GM23338 (cell line): ENCODE results near the gene CDK1. TPM values are rescaled to one million over a fixed set of nuclear protein-coding genes. Genes with fewer than 3 reads are reported as not detected.

Experiments used
- ATAC-seq: fragments of 200-7000 bp; cut with Tn5 transposase; 3 replicates; pipeline ENCODE4 v1.9.1; 2020
- DNase-seq: peaks from one replicate; pipeline ENCODE4 v3.0.0-alpha.2; 2015; ENCODE audit warnings: low spot score
- H2AFZ ChIP-seq: fragments of 200-600 bp; sonication (generic); 2 replicates; pipeline ENCODE4 v1.8.0; 2016; ENCODE audit warnings: antibody characterized with exemption, mild to moderate bottlenecking, moderate library complexity
- H3F3A ChIP-seq: fragments of 200-600 bp; sonication (generic); replicated peaks from 2 replicates; pipeline ENCODE4 v1.8.0; 2017; ENCODE audit warnings: antibody characterized with exemption, mixed run types, low read depth
- H3K27ac ChIP-seq: fragments of 200-600 bp; sonication (generic); 2 replicates; pipeline ENCODE4 v1.6.1; 2016; ENCODE audit warnings: low read depth
- H3K27me3 ChIP-seq: fragments of 200-600 bp; sonication (generic); 2 replicates; pipeline ENCODE4 v1.8.0; 2016; ENCODE audit warnings: mild to moderate bottlenecking, mixed run types, moderate library complexity; ENCODE audit not compliant: insufficient read depth
- H3K36me3 ChIP-seq: fragments of 200-600 bp; sonication (generic); 2 replicates; pipeline ENCODE4 v1.8.0; 2016; ENCODE audit warnings: mild to moderate bottlenecking; ENCODE audit not compliant: insufficient read depth
- H3K4me1 ChIP-seq: fragments of 200-600 bp; sonication (generic); 2 replicates; pipeline ENCODE4 v1.8.0; 2016; ENCODE audit warnings: mild to moderate bottlenecking, moderate library complexity; ENCODE audit not compliant: insufficient read depth
- H3K4me2 ChIP-seq: fragments of 200-600 bp; sonication (generic); 2 replicates; pipeline ENCODE4 v1.7.1; 2017; ENCODE audit warnings: mixed run types
- H3K4me3 ChIP-seq: fragments of 200-600 bp; sonication (generic); 2 replicates; pipeline ENCODE4 v1.6.1; 2016; ENCODE audit warnings: mixed run types
- H3K79me2 ChIP-seq: fragments of 200-600 bp; sonication (generic); replicated peaks from 2 replicates; pipeline ENCODE4 v1.8.0; 2017; ENCODE audit warnings: mild to moderate bottlenecking; ENCODE audit not compliant: insufficient read depth
- H3K9me2 ChIP-seq: fragments of 200-600 bp; sonication (generic); 2 replicates; pipeline ENCODE4 v1.8.0; 2017; ENCODE audit not compliant: insufficient read depth
- H4K20me1 ChIP-seq: fragments of 200-600 bp; sonication (generic); replicated peaks from 2 replicates; pipeline ENCODE4 v1.8.0; 2017; ENCODE audit warnings: mild to moderate bottlenecking; ENCODE audit not compliant: insufficient read depth
- H3K27ac Mint-ChIP-seq: 2 replicates; pipeline ENCODE4 v1.8.0; 2020; ENCODE audit warnings: inconsistent platforms, mild to moderate bottlenecking, moderate library complexity, mixed read lengths
- H3K27me3 Mint-ChIP-seq: 3 replicates; pipeline ENCODE4 v1.8.0; 2022; ENCODE audit warnings: low read depth, mild to moderate bottlenecking, moderate library complexity, mixed read lengths, inconsistent platforms; ENCODE audit not compliant: insufficient read depth, poor library complexity
- H3K36me3 Mint-ChIP-seq: 3 replicates; pipeline ENCODE4 v1.8.0; 2021; ENCODE audit warnings: low read depth, mild to moderate bottlenecking, inconsistent platforms, moderate library complexity, mixed read lengths
- H3K4me1 Mint-ChIP-seq: 3 replicates; pipeline ENCODE4 v1.8.0; 2020; ENCODE audit warnings: mild to moderate bottlenecking, inconsistent platforms, mixed read lengths
- H3K4me3 Mint-ChIP-seq: 3 replicates; pipeline ENCODE4 v1.8.0; 2021; ENCODE audit warnings: moderate library complexity, mild to moderate bottlenecking, inconsistent platforms, mixed read lengths
- H3K9me3 Mint-ChIP-seq: 3 replicates; pipeline ENCODE4 v1.8.0; 2020; ENCODE audit warnings: moderate library complexity, mild to moderate bottlenecking, inconsistent platforms, mixed read lengths
- CREB1 ChIP-seq: fragments of 250-450 bp; sonication (Bioruptor Pico); IDR thresholded peaks from 2 replicates; pipeline ENCODE4 v1.5.0; 2020; ENCODE audit warnings: low read depth, mild to moderate bottlenecking, moderate library complexity
- EZH2 ChIP-seq: fragments of 200-600 bp; sonication (generic); IDR thresholded peaks from one replicate; pipeline ENCODE4 v1.8.0; 2017; ENCODE audit warnings: antibody characterized with exemption, mild to moderate bottlenecking, low read depth; ENCODE audit not compliant: unreplicated experiment
- EZH2phosphoT487 ChIP-seq: fragments of 200-600 bp; sonication (generic); IDR thresholded peaks from one replicate; pipeline ENCODE4 v1.8.1; 2018; ENCODE audit warnings: antibody characterized with exemption; ENCODE audit not compliant: unreplicated experiment
- JUNB ChIP-seq: IDR thresholded peaks from one replicate; pipeline ENCODE4 v1.6.1; 2016; ENCODE audit warnings: antibody characterized with exemption; ENCODE audit not compliant: unreplicated experiment
- NANOG ChIP-seq: IDR thresholded peaks from 2 replicates; pipeline ENCODE4 v1.6.1; 2016; ENCODE audit warnings: antibody characterized with exemption, borderline replicate concordance
- POLR2AphosphoS5 ChIP-seq: IDR thresholded peaks from 2 replicates; pipeline ENCODE4 v1.6.1; 2016; ENCODE audit warnings: antibody characterized with exemption, low read depth
- STAT1 ChIP-seq: IDR thresholded peaks from one replicate; pipeline ENCODE4 v1.6.1; 2016; ENCODE audit warnings: antibody characterized with exemption; ENCODE audit not compliant: unreplicated experiment
- ZNF114 ChIP-seq: fragments of 250-450 bp; sonication (Bioruptor Pico); IDR thresholded peaks from 2 replicates; pipeline ENCODE4 v1.5.0; 2020; ENCODE audit warnings: mild to moderate bottlenecking, moderate library complexity
- ZNF331 ChIP-seq: fragments of 250-450 bp; sonication (Bioruptor Pico); IDR thresholded peaks from 2 replicates; pipeline ENCODE4 v1.5.0; 2020; ENCODE audit warnings: low read depth, mild to moderate bottlenecking, moderate library complexity
- polyA plus RNA-seq: library from polyadenylated mRNA; unstranded; fragments of >200 nt; fragmentation: Nextera tagmentation; extraction: Ambion mirVana; gene quantifications from 2 replicates; pipeline ENCODE4 v1.2.1, GENCODE V29; 2016
- total RNA-seq: library from RNA; depleted of rRNA; stranded (reverse); fragments of >200 nt; shearing (Covaris generic); gene quantifications from 2 replicates; pipeline ENCODE4 v1.2.3, GENCODE V29; 2014
- TF ChIP-seq, protein P1 (sequence below): fragments of 250-450 bp; sonication (Bioruptor Pico); IDR thresholded peaks from 2 replicates; pipeline ENCODE4 v1.5.0; 2020; ENCODE audit warnings: mild to moderate bottlenecking, moderate library complexity
- TF ChIP-seq, protein P2 (sequence below): IDR thresholded peaks from one replicate; pipeline ENCODE4 v1.6.1; 2018; ENCODE audit warnings: antibody characterized with exemption; ENCODE audit not compliant: unreplicated experiment
- TF ChIP-seq, protein P3 (sequence below): IDR thresholded peaks from 2 replicates; pipeline ENCODE4 v1.6.1; 2016; ENCODE audit warnings: antibody characterized with exemption

CDK1 gene
- total and polyA plus RNA-seq, 2 experiments from 2014 or later = 165 to 166 TPM

DNA sequence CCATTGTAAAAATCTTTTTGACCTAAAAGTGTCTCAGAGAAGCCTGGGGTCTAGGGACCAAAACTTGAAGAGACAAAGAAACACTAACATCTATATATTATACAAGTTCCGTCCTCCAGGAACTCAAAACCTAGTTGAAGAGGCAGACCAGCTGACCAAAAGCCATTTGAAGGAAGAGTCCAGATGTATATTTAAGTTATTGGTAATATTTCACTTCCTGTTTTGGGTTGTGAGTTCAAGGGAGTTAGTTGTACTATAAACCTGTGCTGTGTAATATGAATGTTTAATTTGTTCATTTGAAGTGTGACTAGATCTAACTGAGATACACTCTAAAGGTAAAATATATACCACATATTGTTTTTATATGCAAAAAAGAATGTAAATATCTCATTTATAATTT lies 45.0 kb downstream of the CDK1 start (continued):
- TF ChIP-seq, protein P1, sequence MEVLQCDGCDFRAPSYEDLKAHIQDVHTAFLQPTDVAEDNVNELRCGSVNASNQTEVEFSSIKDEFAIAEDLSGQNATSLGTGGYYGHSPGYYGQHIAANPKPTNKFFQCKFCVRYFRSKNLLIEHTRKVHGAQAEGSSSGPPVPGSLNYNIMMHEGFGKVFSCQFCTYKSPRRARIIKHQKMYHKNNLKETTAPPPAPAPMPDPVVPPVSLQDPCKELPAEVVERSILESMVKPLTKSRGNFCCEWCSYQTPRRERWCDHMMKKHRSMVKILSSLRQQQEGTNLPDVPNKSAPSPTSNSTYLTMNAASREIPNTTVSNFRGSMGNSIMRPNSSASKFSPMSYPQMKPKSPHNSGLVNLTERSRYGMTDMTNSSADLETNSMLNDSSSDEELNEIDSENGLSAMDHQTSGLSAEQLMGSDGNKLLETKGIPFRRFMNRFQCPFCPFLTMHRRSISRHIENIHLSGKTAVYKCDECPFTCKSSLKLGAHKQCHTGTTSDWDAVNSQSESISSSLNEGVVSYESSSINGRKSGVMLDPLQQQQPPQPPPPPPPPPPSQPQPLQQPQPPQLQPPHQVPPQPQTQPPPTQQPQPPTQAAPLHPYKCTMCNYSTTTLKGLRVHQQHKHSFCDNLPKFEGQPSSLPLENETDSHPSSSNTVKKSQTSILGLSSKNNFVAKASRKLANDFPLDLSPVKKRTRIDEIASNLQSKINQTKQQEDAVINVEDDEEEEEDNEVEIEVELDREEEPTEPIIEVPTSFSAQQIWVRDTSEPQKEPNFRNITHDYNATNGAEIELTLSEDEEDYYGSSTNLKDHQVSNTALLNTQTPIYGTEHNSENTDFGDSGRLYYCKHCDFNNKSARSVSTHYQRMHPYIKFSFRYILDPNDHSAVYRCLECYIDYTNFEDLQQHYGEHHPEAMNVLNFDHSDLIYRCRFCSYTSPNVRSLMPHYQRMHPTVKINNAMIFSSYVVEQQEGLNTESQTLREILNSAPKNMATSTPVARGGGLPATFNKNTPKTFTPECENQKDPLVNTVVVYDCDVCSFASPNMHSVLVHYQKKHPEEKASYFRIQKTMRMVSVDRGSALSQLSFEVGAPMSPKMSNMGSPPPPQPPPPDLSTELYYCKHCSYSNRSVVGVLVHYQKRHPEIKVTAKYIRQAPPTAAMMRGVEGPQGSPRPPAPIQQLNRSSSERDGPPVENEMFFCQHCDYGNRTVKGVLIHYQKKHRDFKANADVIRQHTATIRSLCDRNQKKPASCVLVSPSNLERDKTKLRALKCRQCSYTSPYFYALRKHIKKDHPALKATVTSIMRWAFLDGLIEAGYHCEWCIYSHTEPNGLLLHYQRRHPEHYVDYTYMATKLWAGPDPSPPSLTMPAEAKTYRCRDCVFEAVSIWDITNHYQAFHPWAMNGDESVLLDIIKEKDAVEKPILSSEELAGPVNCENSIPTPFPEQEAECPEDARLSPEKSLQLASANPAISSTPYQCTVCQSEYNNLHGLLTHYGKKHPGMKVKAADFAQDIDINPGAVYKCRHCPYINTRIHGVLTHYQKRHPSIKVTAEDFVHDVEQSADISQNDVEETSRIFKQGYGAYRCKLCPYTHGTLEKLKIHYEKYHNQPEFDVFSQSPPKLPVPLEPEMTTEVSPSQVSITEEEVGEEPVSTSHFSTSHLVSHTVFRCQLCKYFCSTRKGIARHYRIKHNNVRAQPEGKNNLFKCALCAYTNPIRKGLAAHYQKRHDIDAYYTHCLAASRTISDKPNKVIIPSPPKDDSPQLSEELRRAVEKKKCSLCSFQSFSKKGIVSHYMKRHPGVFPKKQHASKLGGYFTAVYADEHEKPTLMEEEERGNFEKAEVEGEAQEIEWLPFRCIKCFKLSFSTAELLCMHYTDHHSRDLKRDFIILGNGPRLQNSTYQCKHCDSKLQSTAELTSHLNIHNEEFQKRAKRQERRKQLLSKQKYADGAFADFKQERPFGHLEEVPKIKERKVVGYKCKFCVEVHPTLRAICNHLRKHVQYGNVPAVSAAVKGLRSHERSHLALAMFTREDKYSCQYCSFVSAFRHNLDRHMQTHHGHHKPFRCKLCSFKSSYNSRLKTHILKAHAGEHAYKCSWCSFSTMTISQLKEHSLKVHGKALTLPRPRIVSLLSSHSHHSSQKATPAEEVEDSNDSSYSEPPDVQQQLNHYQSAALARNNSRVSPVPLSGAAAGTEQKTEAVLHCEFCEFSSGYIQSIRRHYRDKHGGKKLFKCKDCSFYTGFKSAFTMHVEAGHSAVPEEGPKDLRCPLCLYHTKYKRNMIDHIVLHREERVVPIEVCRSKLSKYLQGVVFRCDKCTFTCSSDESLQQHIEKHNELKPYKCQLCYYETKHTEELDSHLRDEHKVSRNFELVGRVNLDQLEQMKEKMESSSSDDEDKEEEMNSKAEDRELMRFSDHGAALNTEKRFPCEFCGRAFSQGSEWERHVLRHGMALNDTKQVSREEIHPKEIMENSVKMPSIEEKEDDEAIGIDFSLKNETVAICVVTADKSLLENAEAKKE = no peak
- TF ChIP-seq ZNF114 (CRISPR knock-in tag) = no peak
- no peak for TF ChIP-seq STAT1

DNA sequence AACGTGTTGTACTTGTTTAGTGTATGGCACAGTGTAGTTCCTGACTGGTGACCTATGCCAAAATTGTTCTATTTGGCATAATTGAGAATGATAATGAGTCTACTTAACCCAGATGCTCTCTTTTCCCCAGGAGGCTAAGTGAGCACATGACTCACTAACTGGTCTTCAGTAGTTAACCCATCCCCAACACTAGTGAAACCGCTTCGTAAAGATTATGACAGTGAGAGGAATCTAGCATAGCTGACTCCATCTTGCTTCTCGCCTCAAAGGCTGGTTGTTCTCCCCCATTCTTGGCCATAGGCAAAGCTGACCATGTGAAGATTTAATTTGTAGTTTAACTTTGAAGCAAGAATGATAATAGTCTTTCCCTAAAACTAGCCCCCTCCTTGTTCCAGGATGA lies 47.2 kb downstream of the CDK1 start:
- H3K36me3 ChIP-seq = no peaks in the 10 kb centered on the region
- Mint-ChIP-seq H3K36me3 (no peaks in the 10 kb centered on the region), H3K27me3 (no peaks in the 10 kb centered on the region), H3K27ac (no peak overlapping the region), H3K4me3 (no peak overlapping the region), H3K4me1 (peaks cover 10% of the 10 kb centered on the region), H3K9me3 (no peaks in the 10 kb centered on the region)
- H3K27ac ChIP-seq = no peak overlapping the region
- H3K79me2 ChIP-seq = no peaks in the 10 kb centered on the region
- no peaks in the 10 kb centered on the region for H3F3A ChIP-seq
- no peak overlapping the region for H3K4me2 ChIP-seq
- H3K27me3 ChIP-seq = no peaks in the 10 kb centered on the region
- no peak for ATAC-seq
- peaks cover 6% of the 10 kb centered on the region; the same call in 1 of the 2 replicates for H3K4me1 ChIP-seq
- H3K9me2 ChIP-seq = peaks cover 4% of the 10 kb centered on the region; the same call in 1 of the 2 replicates
- no peak overlapping the region for H2AFZ ChIP-seq
- H3K4me3 ChIP-seq = no peak overlapping the region
- H4K20me1 ChIP-seq = no peaks in the 10 kb centered on the region
- no peak for DNase-seq
- TF ChIP-seq NANOG = no peak
- TF ChIP-seq EZH2phosphoT487 = no peak
- TF ChIP-seq, protein P2, sequence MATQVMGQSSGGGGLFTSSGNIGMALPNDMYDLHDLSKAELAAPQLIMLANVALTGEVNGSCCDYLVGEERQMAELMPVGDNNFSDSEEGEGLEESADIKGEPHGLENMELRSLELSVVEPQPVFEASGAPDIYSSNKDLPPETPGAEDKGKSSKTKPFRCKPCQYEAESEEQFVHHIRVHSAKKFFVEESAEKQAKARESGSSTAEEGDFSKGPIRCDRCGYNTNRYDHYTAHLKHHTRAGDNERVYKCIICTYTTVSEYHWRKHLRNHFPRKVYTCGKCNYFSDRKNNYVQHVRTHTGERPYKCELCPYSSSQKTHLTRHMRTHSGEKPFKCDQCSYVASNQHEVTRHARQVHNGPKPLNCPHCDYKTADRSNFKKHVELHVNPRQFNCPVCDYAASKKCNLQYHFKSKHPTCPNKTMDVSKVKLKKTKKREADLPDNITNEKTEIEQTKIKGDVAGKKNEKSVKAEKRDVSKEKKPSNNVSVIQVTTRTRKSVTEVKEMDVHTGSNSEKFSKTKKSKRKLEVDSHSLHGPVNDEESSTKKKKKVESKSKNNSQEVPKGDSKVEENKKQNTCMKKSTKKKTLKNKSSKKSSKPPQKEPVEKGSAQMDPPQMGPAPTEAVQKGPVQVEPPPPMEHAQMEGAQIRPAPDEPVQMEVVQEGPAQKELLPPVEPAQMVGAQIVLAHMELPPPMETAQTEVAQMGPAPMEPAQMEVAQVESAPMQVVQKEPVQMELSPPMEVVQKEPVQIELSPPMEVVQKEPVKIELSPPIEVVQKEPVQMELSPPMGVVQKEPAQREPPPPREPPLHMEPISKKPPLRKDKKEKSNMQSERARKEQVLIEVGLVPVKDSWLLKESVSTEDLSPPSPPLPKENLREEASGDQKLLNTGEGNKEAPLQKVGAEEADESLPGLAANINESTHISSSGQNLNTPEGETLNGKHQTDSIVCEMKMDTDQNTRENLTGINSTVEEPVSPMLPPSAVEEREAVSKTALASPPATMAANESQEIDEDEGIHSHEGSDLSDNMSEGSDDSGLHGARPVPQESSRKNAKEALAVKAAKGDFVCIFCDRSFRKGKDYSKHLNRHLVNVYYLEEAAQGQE = no peak
- no peak for TF ChIP-seq JUNB
- TF ChIP-seq CREB1 (CRISPR knock-in tag) = no peak
- no peak for TF ChIP-seq EZH2
- TF ChIP-seq, protein P3, sequence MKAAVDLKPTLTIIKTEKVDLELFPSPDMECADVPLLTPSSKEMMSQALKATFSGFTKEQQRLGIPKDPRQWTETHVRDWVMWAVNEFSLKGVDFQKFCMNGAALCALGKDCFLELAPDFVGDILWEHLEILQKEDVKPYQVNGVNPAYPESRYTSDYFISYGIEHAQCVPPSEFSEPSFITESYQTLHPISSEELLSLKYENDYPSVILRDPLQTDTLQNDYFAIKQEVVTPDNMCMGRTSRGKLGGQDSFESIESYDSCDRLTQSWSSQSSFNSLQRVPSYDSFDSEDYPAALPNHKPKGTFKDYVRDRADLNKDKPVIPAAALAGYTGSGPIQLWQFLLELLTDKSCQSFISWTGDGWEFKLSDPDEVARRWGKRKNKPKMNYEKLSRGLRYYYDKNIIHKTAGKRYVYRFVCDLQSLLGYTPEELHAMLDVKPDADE = no peak
- TF ChIP-seq ZNF114 (CRISPR knock-in tag) = no peak
- TF ChIP-seq STAT1 = no peak
- no peak for TF ChIP-seq POLR2AphosphoS5
- TF ChIP-seq ZNF331 (CRISPR knock-in tag) = no peak
